ENCODE measurements around the gene TMEM178B.
"Not testable (repeated sequence)": the region's sequence is repeated elsewhere in the genome, so short reads cannot be mapped to it uniquely, and the experiment has no call there.

Gene TMEM178B

GRCh38 chr7:141102436-141102835 lies 28.6 kb downstream of the TMEM178B start:
- no peak overlapping the region for H3K4me3 ChIP-seq (ENCODE audit: control insufficient read depth, low read depth, low read length)
- DNase-seq (ENCODE audit: low read depth), result no peak
- TF ChIP-seq, protein P1, sequence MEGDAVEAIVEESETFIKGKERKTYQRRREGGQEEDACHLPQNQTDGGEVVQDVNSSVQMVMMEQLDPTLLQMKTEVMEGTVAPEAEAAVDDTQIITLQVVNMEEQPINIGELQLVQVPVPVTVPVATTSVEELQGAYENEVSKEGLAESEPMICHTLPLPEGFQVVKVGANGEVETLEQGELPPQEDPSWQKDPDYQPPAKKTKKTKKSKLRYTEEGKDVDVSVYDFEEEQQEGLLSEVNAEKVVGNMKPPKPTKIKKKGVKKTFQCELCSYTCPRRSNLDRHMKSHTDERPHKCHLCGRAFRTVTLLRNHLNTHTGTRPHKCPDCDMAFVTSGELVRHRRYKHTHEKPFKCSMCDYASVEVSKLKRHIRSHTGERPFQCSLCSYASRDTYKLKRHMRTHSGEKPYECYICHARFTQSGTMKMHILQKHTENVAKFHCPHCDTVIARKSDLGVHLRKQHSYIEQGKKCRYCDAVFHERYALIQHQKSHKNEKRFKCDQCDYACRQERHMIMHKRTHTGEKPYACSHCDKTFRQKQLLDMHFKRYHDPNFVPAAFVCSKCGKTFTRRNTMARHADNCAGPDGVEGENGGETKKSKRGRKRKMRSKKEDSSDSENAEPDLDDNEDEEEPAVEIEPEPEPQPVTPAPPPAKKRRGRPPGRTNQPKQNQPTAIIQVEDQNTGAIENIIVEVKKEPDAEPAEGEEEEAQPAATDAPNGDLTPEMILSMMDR (IDR thresholded peaks at IDR 0.05; ENCODE audit: control insufficient read depth, insufficient read depth, low read depth, low read length, missing control alignments), result no peak

DNA sequence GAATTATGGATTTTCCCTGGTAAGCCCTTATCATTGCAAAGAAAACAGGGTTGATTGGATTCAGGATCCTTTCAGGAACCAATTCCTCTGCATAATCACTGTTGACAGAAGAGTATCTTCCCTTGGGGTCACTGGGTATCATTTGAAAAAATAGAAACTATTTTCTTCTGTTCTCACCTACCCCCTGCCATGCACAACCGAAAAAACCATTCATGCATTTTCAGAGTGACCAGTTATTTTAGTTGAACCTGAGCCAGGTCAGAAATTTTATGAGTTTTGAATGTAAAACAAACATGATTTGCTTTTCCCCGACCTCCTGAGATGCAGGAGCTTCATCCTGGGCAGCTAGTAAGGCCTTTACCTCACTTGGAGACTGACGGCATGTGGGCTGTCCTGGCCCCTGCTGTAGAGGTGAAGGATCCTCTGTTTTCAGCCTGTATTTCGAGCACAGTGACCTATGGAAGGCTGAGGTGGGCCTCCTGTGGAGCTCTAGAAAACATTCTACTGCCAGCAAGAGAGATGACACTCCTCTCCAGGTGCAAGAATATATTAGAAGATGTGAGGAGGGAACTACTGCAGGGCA lies 30.1 kb downstream of the TMEM178B start:
- H3K4me3 ChIP-seq (ENCODE audit: control insufficient read depth, low read depth, low read length), result no peak overlapping the region
- DNase-seq (ENCODE audit: low read depth), result no peak
- TF ChIP-seq, protein P1 (IDR thresholded peaks at IDR 0.05; ENCODE audit: control insufficient read depth, insufficient read depth, low read depth, low read length, missing control alignments), result no peak

GRCh38 chr7:141113131-141113530 lies 39.3 kb downstream of the TMEM178B start:
- DNase-seq (ENCODE audit: low read depth), result no peak
- TF ChIP-seq, protein P1 (IDR thresholded peaks at IDR 0.05; ENCODE audit: control insufficient read depth, insufficient read depth, low read depth, low read length, missing control alignments), result no peak
- H3K4me3 ChIP-seq (ENCODE audit: control insufficient read depth, low read depth, low read length), result no peak overlapping the region

DNA sequence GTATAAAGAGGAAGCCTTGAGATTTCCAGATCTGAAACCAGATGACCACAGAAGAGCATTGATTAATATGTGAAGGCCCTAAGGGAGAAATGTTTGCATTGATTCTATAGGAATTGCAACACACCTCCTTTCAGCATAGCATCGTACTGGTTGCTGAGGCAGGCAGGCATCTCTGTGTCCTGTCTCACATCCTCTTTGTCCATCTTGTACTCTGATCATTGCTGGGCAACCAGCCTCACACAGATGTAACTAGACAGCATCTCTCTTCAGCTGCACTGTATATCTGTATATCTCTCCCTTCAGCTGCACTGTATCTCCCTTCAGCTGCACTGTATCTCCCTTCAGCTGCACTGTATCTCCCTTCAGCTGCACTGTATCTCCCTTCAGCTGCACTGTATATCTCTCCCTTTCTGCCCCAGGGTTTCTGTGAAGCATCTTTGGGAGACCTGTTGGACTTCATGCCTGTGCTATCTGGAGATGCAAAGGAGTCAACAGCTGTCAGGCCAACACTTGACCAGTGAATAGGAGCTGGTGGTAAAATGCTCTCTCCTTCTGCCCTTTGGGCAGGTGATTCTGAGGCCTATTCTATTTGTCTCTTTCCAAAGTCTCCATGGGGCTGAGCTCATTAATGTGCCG lies 40.3 kb downstream of the TMEM178B start:
- no peak overlapping the region for H3K4me3 ChIP-seq (ENCODE audit: control insufficient read depth, low read depth, low read length)
- no peak for DNase-seq (ENCODE audit: low read depth)
- TF ChIP-seq, protein P1 (IDR thresholded peaks at IDR 0.05; ENCODE audit: control insufficient read depth, insufficient read depth, low read depth, low read length, missing control alignments), result no peak

DNA sequence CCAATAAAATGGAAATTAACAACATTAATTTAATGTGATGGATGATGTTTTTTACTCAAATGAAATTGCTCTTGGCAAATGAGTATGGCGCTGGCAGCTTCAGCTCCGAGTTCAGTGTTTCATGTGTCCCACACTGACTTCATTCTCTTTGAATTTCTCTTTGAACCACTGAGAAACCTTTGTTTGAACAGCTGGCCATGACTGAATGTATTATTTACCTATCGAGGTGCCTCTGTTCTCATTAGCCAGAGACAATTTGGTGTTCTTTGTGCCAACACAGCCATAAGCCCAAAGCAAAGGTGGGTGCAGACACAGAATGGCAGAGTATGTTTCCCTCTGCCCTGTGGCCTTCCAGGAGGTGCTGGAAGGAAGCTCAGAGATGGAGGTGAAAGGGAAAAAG lies 42.1 kb downstream of the TMEM178B start:
- DNase-seq (ENCODE audit: low read depth), result no peak

GRCh38 chr7:141116661-141117060 lies 42.8 kb downstream of the TMEM178B start:
- H3K4me3 ChIP-seq (ENCODE audit: control insufficient read depth, low read depth, low read length); DNase-seq (ENCODE audit: low read depth): not testable (repeated sequence)

More for the DNA sequence above, 42.1 kb downstream of the TMEM178B start:
- no peak overlapping the region for H3K4me3 ChIP-seq (ENCODE audit: control insufficient read depth, low read depth, low read length)
- TF ChIP-seq, protein P1 (IDR thresholded peaks at IDR 0.05; ENCODE audit: control insufficient read depth, insufficient read depth, low read depth, low read length, missing control alignments), result no peak

DNA sequence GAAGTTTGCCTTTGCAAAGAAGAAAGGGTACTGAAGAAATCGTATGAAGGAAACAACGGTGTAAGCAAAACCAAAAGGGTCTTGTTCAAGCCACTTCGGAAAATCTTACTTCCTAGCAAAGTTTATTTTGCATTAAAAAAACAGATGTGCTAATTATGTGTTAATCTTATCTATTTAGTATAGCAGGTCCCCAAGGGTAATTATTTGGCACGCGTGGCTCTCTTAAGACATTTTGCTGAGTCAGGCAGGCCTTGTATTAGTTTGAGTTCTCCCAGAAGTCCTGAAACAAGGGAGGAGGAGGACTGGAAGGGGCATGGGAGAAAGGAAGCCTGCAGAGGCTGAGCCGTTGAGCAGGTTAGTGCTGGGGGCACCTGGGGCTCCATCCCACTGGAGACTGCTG lies 44.9 kb downstream of the TMEM178B start:
- DNase-seq (ENCODE audit: low read depth), result no peak

More for the DNA sequence above, 44.9 kb downstream of the TMEM178B start:
- H3K4me3 ChIP-seq (ENCODE audit: control insufficient read depth, low read depth, low read length), result no peak overlapping the region
- TF ChIP-seq, protein P1 (IDR thresholded peaks at IDR 0.05; ENCODE audit: control insufficient read depth, insufficient read depth, low read depth, low read length, missing control alignments), result no peak
